OCI-LY1 (cell line): ENCODE data around the gene PRLH.

Experiments used
- H2AFZ ChIP-seq: fragments of 200-600 bp; sonication (generic), shearing (Covaris generic); 2 replicates; pipeline ENCODE4 v1.6.0; 2014; ENCODE audit warnings: antibody characterized with exemption, mild to moderate bottlenecking, low read length
- H3F3A ChIP-seq: fragments of 200-600 bp; sonication (generic), shearing (Covaris generic); 2 replicates; pipeline ENCODE4 v1.6.0; 2014; ENCODE audit warnings: mild to moderate bottlenecking, antibody characterized with exemption, low read length, moderate library complexity; ENCODE audit not compliant: insufficient read depth
- H3K27ac ChIP-seq: fragments of 200-600 bp; sonication (generic); 2 replicates; pipeline ENCODE4 v1.5.1; 2014; ENCODE audit warnings: low read length, mixed run types, mild to moderate bottlenecking, low read depth; ENCODE audit not compliant: poor library complexity, severe bottlenecking
- H3K27me3 ChIP-seq: fragments of 200-600 bp; sonication (generic); 2 replicates; pipeline ENCODE4 v1.6.0; 2014; ENCODE audit warnings: antibody characterized with exemption, mild to moderate bottlenecking, low read length, moderate library complexity; ENCODE audit not compliant: insufficient read depth
- H3K36me3 ChIP-seq: fragments of 200-600 bp; sonication (generic); 2 replicates; pipeline ENCODE4 v1.6.1; 2014; ENCODE audit warnings: mild to moderate bottlenecking, antibody characterized with exemption, low read length, moderate library complexity, mixed read lengths; ENCODE audit not compliant: insufficient read depth
- H3K4me1 ChIP-seq: fragments of 200-600 bp; sonication (generic); 2 replicates; pipeline ENCODE4 v1.5.1; 2014; ENCODE audit warnings: mild to moderate bottlenecking, low read length, moderate library complexity; ENCODE audit not compliant: insufficient read depth, severe bottlenecking
- H3K4me2 ChIP-seq: fragments of 200-600 bp; sonication (generic), shearing (Covaris generic); 2 replicates; pipeline ENCODE4 v1.6.1; 2014; ENCODE audit warnings: low read length
- H3K4me3 ChIP-seq: fragments of 200-600 bp; sonication (generic); 2 replicates; pipeline ENCODE4 v1.5.1; 2014; ENCODE audit warnings: low read length, low read depth, mild to moderate bottlenecking, mixed read lengths; ENCODE audit not compliant: poor library complexity, severe bottlenecking
- H3K79me2 ChIP-seq: fragments of 200-600 bp; shearing (Covaris generic); 2 replicates; pipeline ENCODE4 v1.6.1; 2016; ENCODE audit warnings: mixed run types, low read length, mixed read lengths; ENCODE audit not compliant: insufficient read depth
- H3K9ac ChIP-seq: fragments of 200-600 bp; sonication (generic), shearing (Covaris generic); 2 replicates; pipeline ENCODE4 v1.6.1; 2014; ENCODE audit warnings: mild to moderate bottlenecking, low read length, mixed read lengths
- H3K9me2 ChIP-seq: fragments of 200-600 bp; sonication (generic), shearing (Covaris generic); 2 replicates; pipeline ENCODE4 v1.6.1; 2014; ENCODE audit warnings: low read depth, mild to moderate bottlenecking, low read length, mixed read lengths
- H3K9me3 ChIP-seq: fragments of 200-600 bp; shearing (Covaris generic); 2 replicates; pipeline ENCODE4 v1.6.1; 2014; ENCODE audit warnings: low read length, mixed read lengths
- H4K20me1 ChIP-seq: fragments of 200-600 bp; sonication (generic), shearing (Covaris generic); 2 replicates; pipeline ENCODE4 v1.6.0; 2016; ENCODE audit warnings: mild to moderate bottlenecking, low read length; ENCODE audit not compliant: insufficient read depth
- CTCF ChIP-seq: fragments of 200-600 bp; sonication (generic), shearing (Covaris generic); IDR thresholded peaks from 2 replicates; pipeline ENCODE4 v1.5.1; 2017; ENCODE audit warnings: mild to moderate bottlenecking, antibody characterized with exemption, low read length, moderate library complexity, mixed read lengths
- EZH2 ChIP-seq: fragments of 200-600 bp; sonication (generic), shearing (Covaris generic); IDR thresholded peaks from 2 replicates; pipeline ENCODE4 v1.8.0; 2017; ENCODE audit warnings: borderline replicate concordance, mixed run types, mild to moderate bottlenecking, antibody characterized with exemption, low read length, moderate library complexity, mixed read lengths

Gene PRLH

GRCh38 chr2:237573721-237574415 lies 7.5 kb downstream of the PRLH start:
- H3K4me1 ChIP-seq: no peaks in the 10 kb centered on the region

GRCh38 chr2:237574467-237574866 lies 8.1 kb downstream of the PRLH start:
- no peaks in the 10 kb centered on the region for H3K79me2 ChIP-seq
- no peaks in the 10 kb centered on the region for H4K20me1 ChIP-seq
- TF ChIP-seq CTCF: no peak
- no peak for TF ChIP-seq EZH2
- no peak overlapping the region for H3K27ac ChIP-seq
- H3K9me3 ChIP-seq: no peaks in the 10 kb centered on the region
- H3K9me2 ChIP-seq: no peaks in the 10 kb centered on the region
- H3K27me3 ChIP-seq: peaks cover 16% of the 10 kb centered on the region
- no peak overlapping the region for H3K4me2 ChIP-seq
- no peaks in the 10 kb centered on the region for H3F3A ChIP-seq
- H3K9ac ChIP-seq: no peak overlapping the region
- H3K4me1 ChIP-seq: no peaks in the 10 kb centered on the region
- H3K4me3 ChIP-seq: no peak overlapping the region
- no peak overlapping the region for H2AFZ ChIP-seq
- H3K36me3 ChIP-seq: no peaks in the 10 kb centered on the region

More at GRCh38 chr2:237573721-237574415, 7.5 kb downstream of the PRLH start:
- no peak for TF ChIP-seq EZH2
- no peak for TF ChIP-seq CTCF
- Histone ChIP-seq H3K9me3 (no peaks in the 10 kb centered on the region), H3K4me2 (no peak overlapping the region), H3K27ac (no peak overlapping the region), H3F3A (no peaks in the 10 kb centered on the region), H4K20me1 (no peaks in the 10 kb centered on the region), H3K27me3 (peaks cover 21% of the 10 kb centered on the region), H3K79me2 (no peaks in the 10 kb centered on the region), H3K4me3 (no peak overlapping the region), H2AFZ (no peak overlapping the region), H3K9me2 (no peaks in the 10 kb centered on the region), H3K9ac (no peak overlapping the region), H3K36me3 (no peaks in the 10 kb centered on the region)

DNA sequence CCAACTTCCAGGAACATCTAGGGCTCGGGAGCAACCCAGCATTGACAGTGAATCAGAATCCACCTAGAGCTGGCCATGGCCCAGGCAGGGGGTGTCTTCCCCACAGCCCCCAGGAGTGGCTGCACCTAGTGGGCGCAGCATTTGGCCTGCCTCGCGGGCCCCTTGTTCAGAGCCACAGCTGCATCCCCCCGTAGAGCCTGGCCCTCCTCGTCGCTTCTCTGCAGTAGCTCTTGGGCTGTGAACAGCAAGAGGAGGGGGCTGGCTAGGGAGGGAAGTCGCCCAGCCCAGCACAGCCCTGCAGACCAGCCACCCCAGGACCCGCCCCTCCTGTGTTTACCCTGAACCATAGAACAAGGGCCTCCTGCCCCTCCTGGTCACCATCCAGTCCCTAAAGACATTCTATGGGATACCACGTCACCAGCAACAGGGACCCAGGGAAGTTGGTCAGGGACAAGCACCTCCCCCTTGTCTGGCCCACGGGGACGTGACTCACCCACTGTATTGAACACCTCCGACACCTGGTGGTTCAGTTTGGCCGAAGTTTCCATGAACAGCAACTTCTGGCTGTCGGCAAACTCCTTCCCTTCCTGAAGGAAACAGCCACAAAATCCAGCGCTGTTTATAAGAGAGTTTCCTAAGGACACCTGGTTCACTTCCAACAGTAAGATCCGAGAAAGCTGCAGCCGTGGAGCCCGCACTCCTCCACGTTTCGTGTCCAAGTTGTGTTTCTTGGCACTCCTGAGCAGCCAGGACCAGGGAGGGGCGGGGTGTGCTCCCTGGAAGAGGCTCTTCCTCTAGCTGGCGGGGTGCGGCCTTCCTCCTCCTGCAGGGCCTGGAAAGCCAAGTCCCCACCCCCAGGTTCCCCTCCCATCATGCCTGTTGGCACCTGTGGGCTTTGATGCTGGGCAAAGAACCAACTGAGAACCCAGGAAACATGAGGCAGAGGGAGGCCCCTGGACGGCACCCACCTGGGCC lies 8.8 kb downstream of the PRLH start:
- H4K20me1 ChIP-seq: no peaks in the 10 kb centered on the region
- H3K4me1 ChIP-seq: no peaks in the 10 kb centered on the region
- no peak for TF ChIP-seq EZH2
- no peak for TF ChIP-seq CTCF
- no peak overlapping the region for H3K9ac ChIP-seq
- no peaks in the 10 kb centered on the region for H3K36me3 ChIP-seq
- no peaks in the 10 kb centered on the region for H3F3A ChIP-seq
- no peaks in the 10 kb centered on the region for H3K79me2 ChIP-seq
- peaks cover 16% of the 10 kb centered on the region for H3K27me3 ChIP-seq
- H3K9me3 ChIP-seq: no peaks in the 10 kb centered on the region
- no peak overlapping the region for H3K4me3 ChIP-seq
- H2AFZ ChIP-seq: no peak overlapping the region
- no peaks in the 10 kb centered on the region for H3K9me2 ChIP-seq
- no peak overlapping the region for H3K4me2 ChIP-seq
- H3K27ac ChIP-seq: no peak overlapping the region
